Erythroblast (primary cell): ENCODE data around the gene NTM.

Experiments
- GATA1 ChIP-seq: IDR thresholded peaks from 2 replicates; pipeline ENCODE4 v1.6.1; 2011; ENCODE audit warnings: low read depth, mild to moderate bottlenecking, control low read depth, low read length, moderate library complexity
- POLR2A ChIP-seq: IDR thresholded peaks from 2 replicates; pipeline ENCODE4 v1.6.1; 2011; ENCODE audit warnings: mild to moderate bottlenecking, low read length

- TF ChIP-seq POLR2A (no peak), GATA1 (no peak)
These were observed 41.2 kb downstream of the NTM start for GRCh38 chr11:131411636-131412035.
